Liver (tissue), 9 donors: Measurements from ENCODE around the gene NCK2. TPM values are rescaled to one million over a fixed set of nuclear protein-coding genes. Genes with fewer than 3 reads are reported as not detected.

ENCODE experiments used
- DNase-seq: peaks from one replicate; pipeline ENCODE4 v3.0.0-alpha.2; 2017; ENCODE audit warnings: low spot score
- H3K27ac ChIP-seq, 2 donors: one replicate each; pipeline ENCODE4 v1.7.0; 2013; ENCODE audit warnings: inconsistent platforms in 2 of 2, low read length in 2 of 2, control low read depth in 1 of 2, low read depth in 1 of 2, mild to moderate bottlenecking in 1 of 2
- H3K27me3 ChIP-seq, 4 donors: one replicate each; pipeline versions ENCODE4 v1.6.1 to v1.7.0; 2013; ENCODE audit warnings: low read length in 3 of 4, inconsistent platforms in 1 of 4, mild to moderate bottlenecking in 1 of 4, moderate library complexity in 1 of 4; ENCODE audit not compliant: control insufficient read depth in 4 of 4, insufficient read depth in 4 of 4
- H3K36me3 ChIP-seq, 4 donors: one replicate each; pipeline versions ENCODE4 v1.6.1 to v1.7.0; 2013; ENCODE audit warnings: low read length in 3 of 4, mild to moderate bottlenecking in 3 of 4, low read depth in 1 of 4, moderate library complexity in 1 of 4; ENCODE audit not compliant: control insufficient read depth in 4 of 4, insufficient read depth in 3 of 4
- H3K4me1 ChIP-seq, 4 donors: one replicate each; pipeline versions ENCODE4 v1.6.1 to v1.7.0; 2013; ENCODE audit warnings: low read length in 3 of 4, mild to moderate bottlenecking in 3 of 4, moderate library complexity in 1 of 4; ENCODE audit not compliant: control insufficient read depth in 4 of 4, insufficient read depth in 4 of 4
- H3K4me3 ChIP-seq, 3 donors: one replicate each; pipeline versions ENCODE4 v1.6.1 to v1.7.0; 2013; ENCODE audit warnings: low read length in 3 of 3, control low read depth in 1 of 3, low read depth in 1 of 3, mild to moderate bottlenecking in 1 of 3
- H3K9ac ChIP-seq, 2 donors: one replicate each; pipeline ENCODE4 v1.7.0; 2013; ENCODE audit warnings: low read length in 2 of 2, mild to moderate bottlenecking in 2 of 2, moderate library complexity in 2 of 2, control low read depth in 1 of 2, low read depth in 1 of 2
- H3K9me3 ChIP-seq, 4 donors: one replicate each; pipeline versions ENCODE4 v1.6.1 to v1.7.0; 2013; ENCODE audit warnings: low read length in 3 of 4; ENCODE audit not compliant: control insufficient read depth in 4 of 4
- ATF3 ChIP-seq: IDR thresholded peaks from 2 replicates; pipeline ENCODE4 v1.6.1; 2016; ENCODE audit warnings: antibody characterized with exemption
- EGR1 ChIP-seq, 2 donors: IDR thresholded peaks; 2 replicates each; pipeline ENCODE4 v1.6.1; 2016 to 2018; ENCODE audit warnings: antibody characterized with exemption in 2 of 2, low read depth in 2 of 2
- FOXA1 ChIP-seq: IDR thresholded peaks from 2 replicates; pipeline ENCODE4 v1.6.1; 2016; ENCODE audit warnings: antibody characterized with exemption
- FOXA2 ChIP-seq: IDR thresholded peaks from 2 replicates; pipeline ENCODE4 v1.6.1; 2016; ENCODE audit warnings: antibody characterized with exemption
- GABPA ChIP-seq, 2 donors: IDR thresholded peaks in 1 of 2; conservative IDR thresholded peaks in 1 of 2; 2 replicates each; pipeline ENCODE4 v1.6.1; 2016; ENCODE audit warnings: antibody characterized with exemption in 2 of 2, mild to moderate bottlenecking in 1 of 2, moderate library complexity in 1 of 2
- HNF4A ChIP-seq, 2 donors: conservative IDR thresholded peaks; 2 replicates each; pipeline ENCODE4 v1.6.1; 2016; ENCODE audit warnings: antibody characterized with exemption in 2 of 2, mild to moderate bottlenecking in 2 of 2
- HNF4G ChIP-seq: IDR thresholded peaks from 2 replicates; pipeline ENCODE4 v1.6.1; 2016; ENCODE audit warnings: antibody characterized with exemption
- JUND ChIP-seq, 2 donors: IDR thresholded peaks; 2 replicates each; pipeline ENCODE4 v1.6.1; 2016; ENCODE audit warnings: antibody characterized with exemption in 2 of 2
- NR2F2 ChIP-seq: IDR thresholded peaks from 2 replicates; pipeline ENCODE4 v1.6.1; 2016; ENCODE audit warnings: antibody characterized with exemption
- RAD21 ChIP-seq, 2 donors: IDR thresholded peaks; 2 replicates each; pipeline ENCODE4 v1.6.1; 2016; ENCODE audit warnings: antibody characterized with exemption in 2 of 2, mild to moderate bottlenecking in 2 of 2
- RXRA ChIP-seq, 2 donors: IDR thresholded peaks; 2 replicates each; pipeline ENCODE4 v1.6.1; 2017 to 2018; ENCODE audit warnings: antibody characterized with exemption in 2 of 2, mild to moderate bottlenecking in 1 of 2
- TAF1 ChIP-seq: conservative IDR thresholded peaks from 2 replicates; pipeline ENCODE4 v1.6.1; 2016; ENCODE audit warnings: antibody characterized with exemption, mild to moderate bottlenecking
- YY1 ChIP-seq: IDR thresholded peaks from 2 replicates; pipeline ENCODE4 v1.6.1; 2016; ENCODE audit warnings: antibody characterized with exemption, mild to moderate bottlenecking
- WGBS: extraction: QIAGEN DNeasy Blood & Tissue Kit; methylation state at CpG from one replicate; pipeline ENCODE4 v1.1.7; 2013; 5-methylcytosine and 5-hydroxymethylcytosine counted together
- polyA plus RNA-seq, 2 donors: library from polyadenylated mRNA; stranded (reverse) in 1 of 2; unstranded in 1 of 2; fragments of 200-250 nt in 1 of 2; fragments of >200 nt in 1 of 2; fragmentation: Nextera tagmentation in 1 of 2; extraction: Ambion mirVana in 1 of 2; gene quantifications; one replicate each; pipeline versions ENCODE4 v1.2.1 to v1.2.3, GENCODE V29; 2013 to 2015
- total RNA-seq, 2 donors: library from RNA; depleted of rRNA; stranded (reverse); fragments of >200 nt; gene quantifications; one replicate each; pipeline ENCODE4 v1.2.3, GENCODE V29; 2014
- TF ChIP-seq, protein P1 (sequence below): IDR thresholded peaks from 2 replicates; pipeline ENCODE4 v1.6.1; 2016; ENCODE audit warnings: antibody characterized with exemption
- TF ChIP-seq, protein P2 (sequence below): fragments of 150-350 bp; IDR thresholded peaks from 2 replicates; pipeline ENCODE4 v1.5.1; 2017; ENCODE audit warnings: improper control_type of control experiment, low read depth, low read length; ENCODE audit not compliant: missing input control
- TF ChIP-seq, protein P3 (sequence below): IDR thresholded peaks from 2 replicates; pipeline ENCODE4 v1.6.1; 2016; ENCODE audit warnings: antibody characterized with exemption, mild to moderate bottlenecking
- donor health status: healthy.
- donor health status: healthy.
- donor health status: healthy.
- donor health status: healthy.
- donor health status: healthy.

Gene NCK2
- total and polyA plus RNA-seq, 4 donors, result 3.4 to 15.0 (median 10.7) TPM

DNA sequence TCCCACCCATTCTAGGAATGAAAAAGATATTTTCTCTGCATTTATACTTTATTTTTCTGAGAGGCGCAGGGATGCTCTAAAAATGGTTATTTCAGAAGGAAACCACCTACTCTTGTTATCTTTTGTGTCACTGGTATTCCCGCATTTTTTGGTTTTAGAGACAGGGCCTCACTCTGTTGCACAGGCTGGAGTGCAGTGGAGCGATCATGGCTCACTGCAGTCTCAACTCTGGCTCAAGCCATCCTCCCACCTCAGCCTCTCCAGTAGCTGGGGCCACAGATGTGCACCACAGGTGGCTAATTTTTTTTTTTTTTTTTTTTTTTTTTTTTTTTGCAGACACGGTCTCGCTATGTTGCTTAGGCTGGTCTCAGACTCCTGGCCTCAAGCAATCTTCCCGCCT lies 135.9 kb downstream of the NCK2 start:
- TF ChIP-seq, protein P1, sequence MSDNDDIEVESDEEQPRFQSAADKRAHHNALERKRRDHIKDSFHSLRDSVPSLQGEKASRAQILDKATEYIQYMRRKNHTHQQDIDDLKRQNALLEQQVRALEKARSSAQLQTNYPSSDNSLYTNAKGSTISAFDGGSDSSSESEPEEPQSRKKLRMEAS, result no peak
- TF ChIP-seq GABPA (IDR thresholded peaks at IDR 0.05 in 1 of 2, conservative IDR thresholded peaks at IDR 0.05 in 1 of 2), result no peak
- TF ChIP-seq ATF3, result no peak
- no peak for TF ChIP-seq FOXA1
- TF ChIP-seq HNF4A (conservative IDR thresholded peaks at IDR 0.05), result no peak
- no peak for TF ChIP-seq JUND (IDR thresholded peaks at IDR 0.05)
- no peak for TF ChIP-seq RAD21 (IDR thresholded peaks at IDR 0.05)
- no peak for TF ChIP-seq YY1
- TF ChIP-seq EGR1 (IDR thresholded peaks at IDR 0.05; ENCODE audit: low read depth in 2 of 2), result no peak
- TF ChIP-seq, protein P2, sequence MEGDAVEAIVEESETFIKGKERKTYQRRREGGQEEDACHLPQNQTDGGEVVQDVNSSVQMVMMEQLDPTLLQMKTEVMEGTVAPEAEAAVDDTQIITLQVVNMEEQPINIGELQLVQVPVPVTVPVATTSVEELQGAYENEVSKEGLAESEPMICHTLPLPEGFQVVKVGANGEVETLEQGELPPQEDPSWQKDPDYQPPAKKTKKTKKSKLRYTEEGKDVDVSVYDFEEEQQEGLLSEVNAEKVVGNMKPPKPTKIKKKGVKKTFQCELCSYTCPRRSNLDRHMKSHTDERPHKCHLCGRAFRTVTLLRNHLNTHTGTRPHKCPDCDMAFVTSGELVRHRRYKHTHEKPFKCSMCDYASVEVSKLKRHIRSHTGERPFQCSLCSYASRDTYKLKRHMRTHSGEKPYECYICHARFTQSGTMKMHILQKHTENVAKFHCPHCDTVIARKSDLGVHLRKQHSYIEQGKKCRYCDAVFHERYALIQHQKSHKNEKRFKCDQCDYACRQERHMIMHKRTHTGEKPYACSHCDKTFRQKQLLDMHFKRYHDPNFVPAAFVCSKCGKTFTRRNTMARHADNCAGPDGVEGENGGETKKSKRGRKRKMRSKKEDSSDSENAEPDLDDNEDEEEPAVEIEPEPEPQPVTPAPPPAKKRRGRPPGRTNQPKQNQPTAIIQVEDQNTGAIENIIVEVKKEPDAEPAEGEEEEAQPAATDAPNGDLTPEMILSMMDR, result no peak
- TF ChIP-seq NR2F2, result no peak
- no peak for TF ChIP-seq RXRA (IDR thresholded peaks at IDR 0.05)
- TF ChIP-seq TAF1, result no peak
- TF ChIP-seq FOXA2, result no peak
- TF ChIP-seq, protein P3, sequence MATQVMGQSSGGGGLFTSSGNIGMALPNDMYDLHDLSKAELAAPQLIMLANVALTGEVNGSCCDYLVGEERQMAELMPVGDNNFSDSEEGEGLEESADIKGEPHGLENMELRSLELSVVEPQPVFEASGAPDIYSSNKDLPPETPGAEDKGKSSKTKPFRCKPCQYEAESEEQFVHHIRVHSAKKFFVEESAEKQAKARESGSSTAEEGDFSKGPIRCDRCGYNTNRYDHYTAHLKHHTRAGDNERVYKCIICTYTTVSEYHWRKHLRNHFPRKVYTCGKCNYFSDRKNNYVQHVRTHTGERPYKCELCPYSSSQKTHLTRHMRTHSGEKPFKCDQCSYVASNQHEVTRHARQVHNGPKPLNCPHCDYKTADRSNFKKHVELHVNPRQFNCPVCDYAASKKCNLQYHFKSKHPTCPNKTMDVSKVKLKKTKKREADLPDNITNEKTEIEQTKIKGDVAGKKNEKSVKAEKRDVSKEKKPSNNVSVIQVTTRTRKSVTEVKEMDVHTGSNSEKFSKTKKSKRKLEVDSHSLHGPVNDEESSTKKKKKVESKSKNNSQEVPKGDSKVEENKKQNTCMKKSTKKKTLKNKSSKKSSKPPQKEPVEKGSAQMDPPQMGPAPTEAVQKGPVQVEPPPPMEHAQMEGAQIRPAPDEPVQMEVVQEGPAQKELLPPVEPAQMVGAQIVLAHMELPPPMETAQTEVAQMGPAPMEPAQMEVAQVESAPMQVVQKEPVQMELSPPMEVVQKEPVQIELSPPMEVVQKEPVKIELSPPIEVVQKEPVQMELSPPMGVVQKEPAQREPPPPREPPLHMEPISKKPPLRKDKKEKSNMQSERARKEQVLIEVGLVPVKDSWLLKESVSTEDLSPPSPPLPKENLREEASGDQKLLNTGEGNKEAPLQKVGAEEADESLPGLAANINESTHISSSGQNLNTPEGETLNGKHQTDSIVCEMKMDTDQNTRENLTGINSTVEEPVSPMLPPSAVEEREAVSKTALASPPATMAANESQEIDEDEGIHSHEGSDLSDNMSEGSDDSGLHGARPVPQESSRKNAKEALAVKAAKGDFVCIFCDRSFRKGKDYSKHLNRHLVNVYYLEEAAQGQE, result no peak
- peaks cover 3 to 19% (median 17%) of the 10 kb centered on the region in 4 donors for H3K4me1 ChIP-seq
- H3K36me3 ChIP-seq, result no peaks in the 10 kb centered on the region
- DNase-seq, result no peak
- H3K4me3 ChIP-seq, result no peak overlapping the region
- H3K9me3 ChIP-seq, result peaks cover 0 to 13% (median 1%) of the 10 kb centered on the region in 4 donors
- H3K27me3 ChIP-seq, result no peaks in the 10 kb centered on the region
- 95% methylated on average over 6 of the region's 6 CpGs for WGBS
- no peak overlapping the region for H3K27ac ChIP-seq
- H3K9ac ChIP-seq, result no peak overlapping the region

GRCh38 chr2:105881286-105882136 lies 136.8 kb downstream of the NCK2 start:
- Histone ChIP-seq H3K4me1 (peaks cover 6 to 28% (median 25%) of the 10 kb centered on the region in 4 donors), H3K4me3 (no peak overlapping the region), H3K36me3 (no peaks in the 10 kb centered on the region), H3K9me3 (peaks cover 0 to 13% (median 1%) of the 10 kb centered on the region in 4 donors), H3K9ac (no peak overlapping the region), H3K27ac (no peak overlapping the region), H3K27me3 (no peaks in the 10 kb centered on the region)
- 99% methylated on average over 79 of the region's 79 CpGs for WGBS
- no peak for TF ChIP-seq RXRA (IDR thresholded peaks at IDR 0.05)
- TF ChIP-seq TAF1, result no peak
- no peak for TF ChIP-seq HNF4G
- no peak for TF ChIP-seq ATF3
- TF ChIP-seq FOXA2, result no peak
- no peak for TF ChIP-seq YY1
- TF ChIP-seq, protein P3, result no peak
- no peak for TF ChIP-seq JUND (IDR thresholded peaks at IDR 0.05)
- no peak for TF ChIP-seq RAD21 (IDR thresholded peaks at IDR 0.05)
- no peak for TF ChIP-seq EGR1 (IDR thresholded peaks at IDR 0.05; ENCODE audit: low read depth in 2 of 2)
- TF ChIP-seq FOXA1, result no peak
- DNase-seq, result no peak
